ENCODE data around the gene CD274. TPM values are rescaled to one million over a fixed set of nuclear protein-coding genes. Genes with fewer than 3 reads are reported as not detected.

CD274 gene
- total and polyA plus RNA-seq, 2 donors: 1.2 to 2.4 TPM

GRCh38 chr9:5510989-5511388 lies 60.6 kb downstream of the CD274 start:
- DNase-seq (ENCODE audit: extremely low spot score): no peak
- 65% methylated on average over 3 of the region's 3 CpGs for WGBS
- Histone ChIP-seq H3K36me3 (ENCODE audit: insufficient read depth) (no peaks in the 10 kb centered on the region), H3K27ac (ENCODE audit: low read depth) (peak overlapping the region; percentile 15), H3K4me1 (ENCODE audit: insufficient read depth) (no peaks in the 10 kb centered on the region), H3K4me3 (ENCODE audit: low read depth, low read length) (no peak overlapping the region)

GRCh38 chr9:5511476-5511875 lies 61.1 kb downstream of the CD274 start:
- Histone ChIP-seq H3K27ac (ENCODE audit: low read depth) (no peak overlapping the region), H3K4me3 (ENCODE audit: low read depth, low read length) (no peak overlapping the region), H3K4me1 (ENCODE audit: insufficient read depth) (no peaks in the 10 kb centered on the region), H3K36me3 (ENCODE audit: insufficient read depth) (no peaks in the 10 kb centered on the region)
- 50% methylated on average over 1 of the region's 1 CpG for WGBS
- DNase-seq (ENCODE audit: extremely low spot score): no peak

- no peak overlapping the region for H3K27ac ChIP-seq (ENCODE audit: low read depth)
- 86% methylated on average over 6 of the region's 6 CpGs for WGBS
- no peaks in the 10 kb centered on the region for H3K36me3 ChIP-seq (ENCODE audit: insufficient read depth)
- no peaks in the 10 kb centered on the region for H3K4me1 ChIP-seq (ENCODE audit: insufficient read depth)
- no peak overlapping the region for H3K4me3 ChIP-seq (ENCODE audit: low read depth, low read length)
- no peak for DNase-seq (ENCODE audit: extremely low spot score)
Measured at GRCh38 chr9:5511935-5512580, 61.7 kb downstream of the CD274 start.

GRCh38 chr9:5512658-5513452 lies 62.5 kb downstream of the CD274 start:
- DNase-seq (ENCODE audit: extremely low spot score): no peak
- 93% methylated on average over 2 of the region's 2 CpGs for WGBS
- Histone ChIP-seq H3K27ac (ENCODE audit: low read depth) (no peak overlapping the region), H3K4me1 (ENCODE audit: insufficient read depth) (no peaks in the 10 kb centered on the region), H3K36me3 (ENCODE audit: insufficient read depth) (no peaks in the 10 kb centered on the region), H3K4me3 (ENCODE audit: low read depth, low read length) (no peak overlapping the region)

- H3K4me1 ChIP-seq (ENCODE audit: insufficient read depth): no peaks in the 10 kb centered on the region
- H3K4me3 ChIP-seq (ENCODE audit: low read depth, low read length): no peak overlapping the region
- DNase-seq (ENCODE audit: extremely low spot score): no peak
- H3K27ac ChIP-seq (ENCODE audit: low read depth): no peak overlapping the region
- WGBS: 97% methylated on average over 2 of the region's 2 CpGs
- no peaks in the 10 kb centered on the region for H3K36me3 ChIP-seq (ENCODE audit: insufficient read depth)
Measured at GRCh38 chr9:5513966-5514616, 63.7 kb downstream of the CD274 start.

- Histone ChIP-seq H3K36me3 (ENCODE audit: insufficient read depth) (no peaks in the 10 kb centered on the region), H3K4me3 (ENCODE audit: low read depth, low read length) (no peak overlapping the region), H3K4me1 (ENCODE audit: insufficient read depth) (no peaks in the 10 kb centered on the region), H3K27ac (ENCODE audit: low read depth) (no peak overlapping the region)
- WGBS: 86% methylated on average over 6 of the region's 6 CpGs
- DNase-seq (ENCODE audit: extremely low spot score): no peak
Measured at GRCh38 chr9:5514617-5515260, 64.4 kb downstream of the CD274 start.

GRCh38 chr9:5515261-5515650 lies 64.9 kb downstream of the CD274 start:
- H3K4me1 ChIP-seq (ENCODE audit: insufficient read depth): no peaks in the 10 kb centered on the region
- no peak overlapping the region for H3K4me3 ChIP-seq (ENCODE audit: low read depth, low read length)
- no peaks in the 10 kb centered on the region for H3K36me3 ChIP-seq (ENCODE audit: insufficient read depth)
- WGBS: 87% methylated on average over 4 of the region's 4 CpGs
- no peak overlapping the region for H3K27ac ChIP-seq (ENCODE audit: low read depth)
- no peak for DNase-seq (ENCODE audit: extremely low spot score)

- no peak for DNase-seq (ENCODE audit: extremely low spot score)
- no peaks in the 10 kb centered on the region for H3K4me1 ChIP-seq (ENCODE audit: insufficient read depth)
- H3K36me3 ChIP-seq (ENCODE audit: insufficient read depth): no peaks in the 10 kb centered on the region
- no peak overlapping the region for H3K27ac ChIP-seq (ENCODE audit: low read depth)
- no peak overlapping the region for H3K4me3 ChIP-seq (ENCODE audit: low read depth, low read length)
- WGBS: 95% methylated on average over 10 of the region's 10 CpGs
Measured at GRCh38 chr9:5516453-5517220, 66.3 kb downstream of the CD274 start.

GRCh38 chr9:5518171-5518936 lies 68.0 kb downstream of the CD274 start:
- no peak for DNase-seq (ENCODE audit: extremely low spot score)
- Histone ChIP-seq H3K36me3 (ENCODE audit: insufficient read depth) (no peaks in the 10 kb centered on the region), H3K27ac (ENCODE audit: low read depth) (no peak overlapping the region), H3K4me3 (ENCODE audit: low read depth, low read length) (no peak overlapping the region), H3K4me1 (ENCODE audit: insufficient read depth) (no peaks in the 10 kb centered on the region)
- WGBS: 29% methylated on average over 2 of the region's 2 CpGs

- H3K4me3 ChIP-seq (ENCODE audit: low read depth, low read length): no peak overlapping the region
- H3K27ac ChIP-seq (ENCODE audit: low read depth): no peak overlapping the region
- H3K4me1 ChIP-seq (ENCODE audit: insufficient read depth): no peaks in the 10 kb centered on the region
- no peak for DNase-seq (ENCODE audit: extremely low spot score)
- H3K36me3 ChIP-seq (ENCODE audit: insufficient read depth): no peaks in the 10 kb centered on the region
- 77% methylated on average over 2 of the region's 2 CpGs for WGBS
Measured at GRCh38 chr9:5518937-5519319, 68.6 kb downstream of the CD274 start.
